SK-N-SH treated with all-trans-retinoic acid at 6 μM for 48 hours (cell line): Measurements from ENCODE around the gene SNW1.
"Not testable (repeated sequence)": the region's sequence is repeated elsewhere in the genome, so short reads cannot be mapped to it uniquely, and the experiment has no call there.

ENCODE experiments used
- ATAC-seq: fragments of 200-7000 bp; cut with Tn5 transposase; 3 replicates; pipeline ENCODE4 v1.9.1; 2020; ENCODE audit warnings: mild to moderate bottlenecking, moderate library complexity
- ARNTL ChIP-seq: fragments of 450-650 bp; formaldehyde crosslinking; IDR thresholded peaks from 2 replicates; pipeline ENCODE4 v1.5.0; 2020; ENCODE audit warnings: low read depth, mild to moderate bottlenecking, moderate library complexity, borderline replicate concordance
- BACH2 ChIP-seq: fragments of 250-450 bp; sonication (Bioruptor Pico); IDR thresholded peaks from 2 replicates; pipeline ENCODE4 v1.9.0; 2021; ENCODE audit warnings: mild to moderate bottlenecking, borderline replicate concordance
- CREB5 ChIP-seq: fragments of 250-450 bp; sonication (Bioruptor Pico); IDR thresholded peaks from 2 replicates; pipeline ENCODE4 v1.5.1; 2020; ENCODE audit warnings: low read depth, mild to moderate bottlenecking, moderate library complexity
- CSDC2 ChIP-seq: fragments of 250-450 bp; sonication (Bioruptor Pico); IDR thresholded peaks from 2 replicates; pipeline ENCODE4 v1.5.0; 2020; ENCODE audit warnings: mild to moderate bottlenecking, moderate library complexity
- CSRNP3 ChIP-seq: fragments of 250-450 bp; sonication (Bioruptor Pico); IDR thresholded peaks from 2 replicates; pipeline ENCODE4 v1.5.1; 2021; ENCODE audit warnings: mild to moderate bottlenecking, moderate library complexity
- ESRRG ChIP-seq: fragments of 250-450 bp; sonication (Bioruptor Pico); IDR thresholded peaks from 2 replicates; pipeline ENCODE4 v1.6.1; 2021; ENCODE audit warnings: mild to moderate bottlenecking
- GLIS3 ChIP-seq: fragments of 250-450 bp; sonication (Bioruptor Pico); IDR thresholded peaks from 2 replicates; pipeline ENCODE4 v1.5.0; 2020; ENCODE audit warnings: mild to moderate bottlenecking, moderate library complexity
- ISL1 ChIP-seq: fragments of 250-450 bp; sonication (Bioruptor Pico); IDR thresholded peaks from 2 replicates; pipeline ENCODE4 v2.1.2; 2022; ENCODE audit warnings: mild to moderate bottlenecking, moderate library complexity
- OSR1 ChIP-seq: fragments of 250-450 bp; sonication (Bioruptor Pico); IDR thresholded peaks from 2 replicates; pipeline ENCODE4 v1.8.0; 2022; ENCODE audit warnings: moderate library complexity, mild to moderate bottlenecking, inconsistent platforms
- PATZ1 ChIP-seq: fragments of 250-450 bp; sonication (Bioruptor Pico); IDR thresholded peaks from 2 replicates; pipeline ENCODE4 v1.8.0; 2020; ENCODE audit warnings: mild to moderate bottlenecking, moderate library complexity, borderline replicate concordance
- POU6F1 ChIP-seq: fragments of 250-450 bp; sonication (Bioruptor Pico); IDR thresholded peaks from 2 replicates; pipeline ENCODE4 v1.8.0; 2021; ENCODE audit warnings: low read depth, mild to moderate bottlenecking, moderate library complexity, borderline replicate concordance
- PPARA ChIP-seq: fragments of 250-450 bp; sonication (Bioruptor Pico); IDR thresholded peaks from 2 replicates; pipeline ENCODE4 v1.5.0; 2020; ENCODE audit warnings: mild to moderate bottlenecking, borderline replicate concordance
- RARB ChIP-seq: fragments of 250-450 bp; sonication (Bioruptor Pico); IDR thresholded peaks from 2 replicates; pipeline ENCODE4 v1.8.0; 2021; ENCODE audit warnings: mild to moderate bottlenecking, moderate library complexity
- SNAI2 ChIP-seq: fragments of 250-450 bp; sonication (Bioruptor Pico); IDR thresholded peaks from 2 replicates; pipeline ENCODE4 v1.5.0; 2020; ENCODE audit warnings: mild to moderate bottlenecking, moderate library complexity
- TCF4 ChIP-seq: fragments of 250-450 bp; sonication (Bioruptor Pico); IDR thresholded peaks from 2 replicates; pipeline ENCODE4 v1.8.0; 2021; ENCODE audit warnings: mild to moderate bottlenecking, moderate library complexity, borderline replicate concordance
- TOX ChIP-seq: fragments of 250-450 bp; sonication (Bioruptor Pico); IDR thresholded peaks from 2 replicates; pipeline ENCODE4 v1.8.0; 2021; ENCODE audit warnings: mild to moderate bottlenecking, moderate library complexity, borderline replicate concordance
- ZC3H10 ChIP-seq: fragments of 250-450 bp; sonication (Bioruptor Pico); IDR thresholded peaks from 2 replicates; pipeline ENCODE4 v1.5.1; 2021; ENCODE audit warnings: mild to moderate bottlenecking, moderate library complexity
- ZFP3 ChIP-seq: fragments of 250-450 bp; sonication (Bioruptor Pico); IDR thresholded peaks from 2 replicates; pipeline ENCODE4 v1.5.0; 2020; ENCODE audit warnings: mild to moderate bottlenecking, moderate library complexity
- ZFP30 ChIP-seq: fragments of 450-650 bp; formaldehyde crosslinking; IDR thresholded peaks from 2 replicates; pipeline ENCODE4 v1.5.0; 2022; ENCODE audit warnings: mild to moderate bottlenecking, moderate library complexity
- ZNF565 ChIP-seq: fragments of 450-650 bp; formaldehyde crosslinking; conservative IDR thresholded peaks from 2 replicates; pipeline ENCODE4 v1.5.0; 2020; ENCODE audit warnings: low read depth, mild to moderate bottlenecking, moderate library complexity
- ZNF70 ChIP-seq: fragments of 450-650 bp; formaldehyde crosslinking; IDR thresholded peaks from 2 replicates; pipeline ENCODE4 v1.5.0; 2020; ENCODE audit warnings: mild to moderate bottlenecking, moderate library complexity
- ZNF8 ChIP-seq: fragments of 450-650 bp; formaldehyde crosslinking; IDR thresholded peaks from 2 replicates; pipeline ENCODE4 v1.5.0; 2020; ENCODE audit warnings: mild to moderate bottlenecking, moderate library complexity

SNW1 gene

GRCh38 chr14:77752266-77752665, 8.7 kb downstream of the SNW1 start:
- TF ChIP-seq SNAI2 (CRISPR knock-in tag) (no peak), PATZ1 (CRISPR knock-in tag) (no peak), ZC3H10 (no peak), ZNF70 (no peak), ZFP3 (no peak), ZNF8 (CRISPR knock-in tag) (no peak), ARNTL (CRISPR knock-in tag) (no peak), ZNF565 (CRISPR knock-in tag) (no peak)
- no peak for ATAC-seq

GRCh38 chr14:77747425-77747824, 13.5 kb downstream of the SNW1 start:
- not testable (repeated sequence) for ATAC-seq

GRCh38 chr14:77746064-77746702, 14.8 kb downstream of the SNW1 start:
- TF ChIP-seq RARB (CRISPR knock-in tag) (no peak), TOX (CRISPR knock-in tag) (no peak), ZNF8 (CRISPR knock-in tag) (no peak), CSDC2 (CRISPR knock-in tag) (no peak), BACH2 (no peak)
- no peak for ATAC-seq

GRCh38 chr14:77741438-77741837, 19.5 kb downstream of the SNW1 start:
- no peak for ATAC-seq
- no peak for TF ChIP-seq OSR1 (CRISPR knock-in tag)
- no peak for TF ChIP-seq ISL1 (CRISPR knock-in tag)
- TF ChIP-seq CSDC2 (CRISPR knock-in tag), result no peak
- no peak for TF ChIP-seq ZFP30 (CRISPR knock-in tag)
- no peak for TF ChIP-seq ZC3H10

- TF ChIP-seq GLIS3 (CRISPR knock-in tag) (no peak), ISL1 (CRISPR knock-in tag) (peak; percentile 25; the same call in 1 of the 2 replicates), ZFP30 (CRISPR knock-in tag) (no peak), POU6F1 (CRISPR knock-in tag) (no peak), CSRNP3 (CRISPR knock-in tag) (no peak), ZNF8 (CRISPR knock-in tag) (no peak)
- TF ChIP-seq, all 23 proteins: peak for 1
- peak; percentile 79 for ATAC-seq
Measured at GRCh38 chr14:77738559-77739250, 22.3 kb downstream of the SNW1 start.

- TF ChIP-seq ESRRG (CRISPR knock-in tag) (no peak), PPARA (no peak), ZNF70 (no peak), BACH2 (no peak), RARB (CRISPR knock-in tag) (no peak), GLIS3 (CRISPR knock-in tag) (no peak), TCF4 (no peak), CREB5 (no peak), ARNTL (CRISPR knock-in tag) (no peak), SNAI2 (CRISPR knock-in tag) (no peak)
- ATAC-seq, result no peak
Measured at GRCh38 chr14:77730976-77731497, 29.9 kb downstream of the SNW1 start.
